Measurements from ENCODE around the gene ST3GAL2.
"Not testable (repeated sequence)": the region's sequence is repeated elsewhere in the genome, so short reads cannot be mapped to it uniquely, and the experiment has no call there.

The ST3GAL2 gene

GRCh38 chr16:70380919-70381603 lies 57.8 kb downstream of the ST3GAL2 start:
- peak; percentile 87 to 90 for DNase-seq

GRCh38 chr16:70380248-70380918 lies 58.5 kb downstream of the ST3GAL2 start:
- no peak for DNase-seq

GRCh38 chr16:70378869-70379493 lies 59.9 kb downstream of the ST3GAL2 start:
- no peak for DNase-seq

- DNase-seq = no peak
Measured at GRCh38 chr16:70377782-70378181, 61.1 kb downstream of the ST3GAL2 start.

GRCh38 chr16:70375636-70376611 lies 63.0 kb downstream of the ST3GAL2 start:
- no peak for DNase-seq

GRCh38 chr16:70374213-70374612 lies 64.7 kb downstream of the ST3GAL2 start:
- DNase-seq = no peak

GRCh38 chr16:70372921-70373728 lies 65.8 kb downstream of the ST3GAL2 start:
- no peak for DNase-seq

- DNase-seq = no peak
Measured at GRCh38 chr16:70370924-70371323, 68.0 kb downstream of the ST3GAL2 start.

- DNase-seq = not testable (repeated sequence)
Measured at GRCh38 chr16:70370145-70370544, 68.8 kb downstream of the ST3GAL2 start.

- no peak for DNase-seq
Measured at GRCh38 chr16:70364399-70364798, 74.5 kb downstream of the ST3GAL2 start.

GRCh38 chr16:70359552-70359951 lies 79.3 kb downstream of the ST3GAL2 start:
- DNase-seq = no peak

GRCh38 chr16:70349783-70350182 lies 89.1 kb downstream of the ST3GAL2 start:
- no peak for DNase-seq

- DNase-seq = no peak
Measured at GRCh38 chr16:70348991-70349390, 89.9 kb downstream of the ST3GAL2 start.

- DNase-seq = no peak
Measured at GRCh38 chr16:70345840-70346239, 93.1 kb downstream of the ST3GAL2 start.

GRCh38 chr16:70342016-70342415 lies 96.9 kb downstream of the ST3GAL2 start:
- no peak for DNase-seq

GRCh38 chr16:70341600-70341999 lies 97.3 kb downstream of the ST3GAL2 start:
- DNase-seq = no peak

- DNase-seq = no peak
Measured at GRCh38 chr16:70337814-70338213, 101.1 kb downstream of the ST3GAL2 start.

GRCh38 chr16:70332728-70333127 lies 106.2 kb downstream of the ST3GAL2 start:
- not testable (repeated sequence) for DNase-seq

GRCh38 chr16:70331588-70332358 lies 107.1 kb downstream of the ST3GAL2 start:
- no peak for DNase-seq

- DNase-seq = no peak
Measured at GRCh38 chr16:70331091-70331490, 107.8 kb downstream of the ST3GAL2 start.

All from NCI-H1930 (cell line).